NCI-H128 (cell line): ENCODE measurements around the gene SETX.

Experiments
- DNase-seq: peaks from one replicate; lab custom pipeline; 2025; ENCODE audit not compliant: unreplicated experiment; lab: John Stamatoyannopoulos, UW

SETX gene

DNA sequence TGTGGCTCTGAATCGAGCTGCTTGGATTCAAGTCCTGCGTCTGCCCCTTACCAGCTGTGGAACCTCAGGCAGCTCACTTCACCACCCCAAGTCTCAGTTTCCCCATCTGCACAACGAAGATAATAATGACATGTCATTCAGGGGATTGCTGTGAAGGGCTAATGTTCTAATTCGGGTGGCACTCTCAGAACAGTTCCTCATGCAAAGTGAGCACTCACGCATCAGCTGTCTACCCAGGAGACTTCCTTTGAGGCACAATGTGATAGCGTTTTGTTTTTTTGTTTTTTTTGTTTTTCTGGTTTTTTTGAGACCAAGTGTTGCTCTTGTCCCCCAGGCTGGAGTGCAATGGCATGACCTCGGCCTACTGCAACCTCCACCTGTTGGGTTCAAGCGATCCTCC lies 136.6 kb downstream of the SETX start:
- no peak for DNase-seq

DNA sequence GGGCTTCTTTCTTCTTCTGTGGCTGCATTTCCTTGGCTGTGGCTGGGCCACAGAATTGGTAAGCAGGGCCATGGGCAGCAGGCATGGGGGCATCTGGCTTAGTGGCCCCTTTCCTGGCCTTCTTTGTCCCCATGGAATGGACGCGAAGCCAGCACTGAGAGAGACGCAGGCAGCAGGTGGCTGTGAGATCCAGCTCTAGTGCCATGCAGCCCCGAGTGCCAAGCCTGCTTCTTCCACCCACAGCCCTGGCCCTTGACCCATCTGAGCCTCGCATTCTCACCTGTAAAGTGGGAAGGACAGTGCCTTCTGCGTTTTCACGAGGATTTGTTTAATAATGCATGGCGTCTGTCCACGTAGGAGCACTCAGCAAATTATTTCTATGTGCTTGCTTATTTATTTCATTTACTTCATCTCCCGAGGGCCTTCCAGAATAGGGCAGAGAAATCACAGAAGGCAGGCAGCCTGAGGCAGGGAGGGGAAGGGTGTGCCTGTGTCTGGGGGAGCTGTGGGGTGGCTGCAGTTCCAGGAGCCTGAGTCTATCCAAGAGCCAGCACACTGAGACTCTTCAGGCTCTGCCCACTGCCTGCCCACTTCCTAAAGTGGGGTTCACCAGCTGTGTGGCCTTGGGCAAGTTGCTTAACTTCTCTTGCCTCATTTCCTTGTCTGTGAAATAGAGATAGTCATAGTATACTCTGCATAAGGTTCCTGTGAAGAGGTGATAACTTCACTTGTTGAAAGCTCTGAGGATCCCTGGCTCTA lies 137.7 kb downstream of the SETX start:
- no peak for DNase-seq

DNA sequence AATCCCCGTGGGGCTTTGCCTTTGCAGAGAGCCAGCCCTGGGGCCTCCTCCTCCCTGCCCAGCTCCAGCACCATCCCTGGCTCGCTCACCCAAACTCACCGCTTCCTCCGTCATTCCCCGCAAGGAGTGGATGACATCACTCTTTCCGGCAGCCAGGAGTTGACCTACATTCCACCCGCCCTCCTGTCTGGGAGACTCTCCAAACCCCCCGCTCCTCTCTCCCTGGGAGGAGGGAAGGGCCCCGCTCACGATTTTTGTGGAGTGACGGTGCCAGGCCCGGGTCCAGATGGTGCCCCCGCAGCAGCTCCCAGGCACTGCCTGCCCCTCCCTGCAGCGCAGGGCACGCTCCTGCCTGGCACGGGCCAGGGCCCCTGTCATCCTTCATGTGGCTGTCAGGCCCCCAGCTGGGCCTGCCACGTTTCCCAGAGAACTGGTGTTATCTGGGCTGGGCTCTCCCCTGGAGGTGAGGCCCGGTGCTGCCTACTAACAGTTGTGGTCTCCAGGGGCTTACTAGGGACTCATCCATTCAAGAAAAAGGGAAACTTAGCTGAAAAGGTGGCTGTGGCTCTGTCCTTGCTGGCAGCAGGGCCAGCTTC lies 140.7 kb downstream of the SETX start:
- no peak for DNase-seq

DNA sequence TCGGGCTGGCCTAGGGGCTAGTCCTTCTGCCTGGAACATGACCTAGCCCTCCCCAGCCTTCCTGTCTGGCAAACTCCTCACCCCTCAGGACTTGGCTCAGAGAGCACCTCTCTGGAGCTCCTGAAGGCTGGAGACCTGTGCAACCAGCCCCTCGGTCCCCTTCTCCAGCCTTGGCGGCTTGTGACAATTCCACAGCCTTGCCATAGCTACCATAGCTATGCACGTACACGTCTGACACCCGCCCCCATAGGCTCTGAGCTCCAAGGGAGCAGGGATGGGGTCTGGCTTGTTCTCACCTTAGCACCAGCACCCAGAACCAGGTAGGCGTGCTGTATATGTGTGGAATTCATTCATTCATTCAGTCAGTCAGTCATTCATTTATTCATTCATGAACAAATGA lies 143.2 kb downstream of the SETX start:
- DNase-seq = no peak
